Stimulated activated CD4-positive, alpha-beta T cell treated with anti-CD3 and anti-CD28 coated beads, Interleukin-4, amount 100 ng/mL, for 24 hours (primary cell): ENCODE results near the gene RSPH4A.
A peak's percentile ranks its signal among the peaks of the same experiment; 100 is the strongest.
"Not testable (repeated sequence)": the region's sequence is repeated elsewhere in the genome, so short reads cannot be mapped to it uniquely, and the experiment has no call there.

Experiments
- DNase-seq: peaks from one replicate; pipeline ENCODE4 v3.0.0-alpha.2; 2020

RSPH4A gene

GRCh38 chr6:116629563-116629981 is 13.3 kb downstream of the RSPH4A start:
- DNase-seq: no peak

- DNase-seq: no peak
These were observed 15.2 kb downstream of the RSPH4A start for GRCh38 chr6:116631379-116631990.

- no peak for DNase-seq
These were observed 17.4 kb downstream of the RSPH4A start for GRCh38 chr6:116633685-116634084.

GRCh38 chr6:116648156-116648555 is 31.9 kb downstream of the RSPH4A start:
- DNase-seq: no peak

- DNase-seq: no peak
These were observed 32.9 kb downstream of the RSPH4A start for GRCh38 chr6:116649129-116649528.

GRCh38 chr6:116651916-116652315 is 35.6 kb downstream of the RSPH4A start:
- DNase-seq: no peak

GRCh38 chr6:116661594-116661993 is 45.3 kb downstream of the RSPH4A start:
- no peak for DNase-seq

GRCh38 chr6:116662202-116662601 is 45.9 kb downstream of the RSPH4A start:
- no peak for DNase-seq

- no peak for DNase-seq
These were observed 47.0 kb downstream of the RSPH4A start for GRCh38 chr6:116663308-116663707.

GRCh38 chr6:116664169-116664568 is 47.9 kb downstream of the RSPH4A start:
- DNase-seq: not testable (repeated sequence)

GRCh38 chr6:116665464-116665863 is 49.2 kb downstream of the RSPH4A start:
- no peak for DNase-seq

GRCh38 chr6:116666869-116667268 is 50.6 kb downstream of the RSPH4A start:
- DNase-seq: no peak

GRCh38 chr6:116667623-116668022 is 51.3 kb downstream of the RSPH4A start:
- no peak for DNase-seq

GRCh38 chr6:116672306-116672705 is 56.0 kb downstream of the RSPH4A start:
- no peak for DNase-seq

GRCh38 chr6:116676021-116676420 is 59.7 kb downstream of the RSPH4A start:
- DNase-seq: no peak

GRCh38 chr6:116680880-116681672 is 64.8 kb downstream of the RSPH4A start, which contains the start of gene KPNA5:
TSS of gene KPNA5 (plus strand) at chr6:116681211. CDS start at chr6:116681335, 124 bp downstream.
- peak; percentile 93 for DNase-seq

- DNase-seq: peak; percentile 40
These were observed 66.0 kb downstream of the RSPH4A start for GRCh38 chr6:116682334-116682712.
